Measurements from ENCODE around the gene KLHDC7B.
"Not testable (repeated sequence)": the region's sequence is repeated elsewhere in the genome, so short reads cannot be mapped to it uniquely, and the experiment has no call there.

The KLHDC7B gene

DNA sequence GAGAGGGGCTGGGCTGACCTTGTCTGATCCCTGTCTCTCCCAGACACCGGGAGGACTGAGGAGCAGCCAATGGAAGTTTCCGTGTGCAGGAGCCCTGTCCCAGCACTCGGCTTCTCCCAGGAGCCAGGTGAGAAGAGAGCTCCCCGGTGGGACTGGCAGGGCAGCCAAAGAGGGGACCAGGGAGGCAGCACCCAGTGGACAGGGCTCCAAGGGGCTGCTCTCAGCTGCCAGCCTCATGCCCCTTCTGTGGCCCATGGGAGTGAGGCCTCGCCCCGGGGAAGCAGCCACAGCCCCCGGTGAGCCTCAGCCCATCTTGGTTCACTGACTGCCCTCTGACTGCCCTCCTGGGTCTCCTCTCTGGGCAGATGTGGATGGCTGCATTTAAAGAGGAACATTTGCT is 27.1 kb upstream of the KLHDC7B start:
- no peak for DNase-seq

DNA sequence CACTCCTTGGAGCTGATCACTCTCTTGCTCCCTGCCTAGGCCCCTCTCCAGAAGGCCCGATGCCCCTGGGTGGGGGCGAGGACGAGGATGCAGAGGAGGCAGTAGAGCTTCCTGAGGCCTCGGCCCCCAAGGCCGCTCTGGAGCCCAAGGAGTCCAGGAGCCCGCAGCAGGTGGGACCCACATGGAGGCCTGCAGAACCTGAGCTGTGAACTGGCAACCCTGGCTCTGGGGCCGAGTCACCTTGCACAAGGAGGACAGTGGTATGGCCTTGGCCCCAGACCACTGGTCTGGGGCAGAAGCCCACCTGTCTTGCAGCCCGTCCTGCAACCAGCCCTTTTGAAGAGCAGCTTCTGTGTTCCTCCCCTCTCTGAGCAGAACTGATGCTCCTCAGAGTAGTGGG is 26.5 kb upstream of the KLHDC7B start:
- DNase-seq: no peak

DNA sequence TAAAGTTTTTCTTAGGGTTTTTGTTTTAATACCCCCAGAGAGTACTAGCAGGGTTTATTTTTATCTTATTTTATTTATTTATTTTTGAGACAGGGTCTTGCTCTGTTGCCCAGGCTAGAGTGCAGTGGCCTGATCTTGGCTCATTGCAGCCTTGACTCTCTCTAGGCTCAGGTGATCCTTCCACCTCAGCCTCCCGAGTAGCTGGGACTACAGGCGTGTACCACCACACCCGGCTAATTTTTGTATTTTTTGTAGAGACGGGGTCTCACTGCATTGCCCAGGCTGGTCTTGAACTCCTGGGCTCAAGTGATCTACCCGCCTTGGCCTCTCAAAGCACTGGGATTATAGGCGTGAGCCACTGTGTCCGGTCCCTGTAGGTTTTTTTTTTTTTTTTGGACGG is 25.5 kb upstream of the KLHDC7B start:
- DNase-seq: not testable (repeated sequence)

DNA sequence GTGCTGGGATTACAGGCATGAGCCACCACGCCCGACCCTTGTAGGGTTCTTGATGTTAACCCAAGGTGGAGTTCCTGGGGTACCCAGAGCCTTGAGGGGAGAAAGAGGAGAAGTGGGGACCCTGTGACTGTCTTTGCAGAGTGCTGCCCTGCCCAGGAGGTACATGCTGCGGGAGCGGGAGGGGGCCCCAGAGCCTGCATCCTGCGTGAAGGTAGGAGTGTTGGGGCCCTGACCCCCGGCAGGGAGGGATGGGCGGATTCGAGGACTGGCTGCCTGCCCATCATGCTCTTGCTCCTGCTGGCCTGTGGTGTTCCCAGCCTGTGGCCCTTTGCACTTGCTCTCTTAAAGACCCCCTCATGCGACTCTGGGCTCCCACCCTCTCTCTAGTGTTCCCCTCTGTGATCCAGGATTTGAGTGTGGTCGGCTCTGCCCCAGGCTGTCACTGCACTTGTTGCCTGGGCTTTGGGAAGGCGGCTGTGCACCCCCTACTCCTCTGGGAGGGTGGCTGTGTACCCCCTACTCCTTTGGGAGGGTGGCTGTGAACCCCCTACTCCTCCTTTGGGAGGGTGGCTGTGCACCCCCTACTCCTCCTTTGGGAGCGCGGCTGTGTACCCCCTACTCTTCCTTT is 24.8 kb upstream of the KLHDC7B start:
- DNase-seq: no peak

DNA sequence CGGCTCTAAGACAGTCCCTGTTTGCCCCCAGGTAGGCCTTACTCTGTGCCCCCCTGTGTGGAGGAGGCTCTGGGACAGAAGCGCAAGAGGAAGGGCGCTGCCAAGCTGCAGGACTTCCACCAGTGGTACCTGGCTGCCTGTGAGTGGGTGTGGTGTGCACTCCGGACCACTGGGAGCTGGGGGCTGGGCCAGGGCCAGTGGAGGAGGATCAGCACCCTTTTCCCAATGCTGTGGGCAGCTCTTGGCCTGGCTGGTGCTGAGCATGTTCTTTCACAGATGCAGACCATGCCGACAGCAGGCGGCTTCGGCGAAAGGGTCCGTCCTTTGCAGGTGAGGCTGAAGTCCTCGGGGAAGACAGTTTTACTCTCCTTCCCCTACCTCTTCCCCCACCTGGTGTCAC is 24.0 kb upstream of the KLHDC7B start:
- no peak for DNase-seq

DNA sequence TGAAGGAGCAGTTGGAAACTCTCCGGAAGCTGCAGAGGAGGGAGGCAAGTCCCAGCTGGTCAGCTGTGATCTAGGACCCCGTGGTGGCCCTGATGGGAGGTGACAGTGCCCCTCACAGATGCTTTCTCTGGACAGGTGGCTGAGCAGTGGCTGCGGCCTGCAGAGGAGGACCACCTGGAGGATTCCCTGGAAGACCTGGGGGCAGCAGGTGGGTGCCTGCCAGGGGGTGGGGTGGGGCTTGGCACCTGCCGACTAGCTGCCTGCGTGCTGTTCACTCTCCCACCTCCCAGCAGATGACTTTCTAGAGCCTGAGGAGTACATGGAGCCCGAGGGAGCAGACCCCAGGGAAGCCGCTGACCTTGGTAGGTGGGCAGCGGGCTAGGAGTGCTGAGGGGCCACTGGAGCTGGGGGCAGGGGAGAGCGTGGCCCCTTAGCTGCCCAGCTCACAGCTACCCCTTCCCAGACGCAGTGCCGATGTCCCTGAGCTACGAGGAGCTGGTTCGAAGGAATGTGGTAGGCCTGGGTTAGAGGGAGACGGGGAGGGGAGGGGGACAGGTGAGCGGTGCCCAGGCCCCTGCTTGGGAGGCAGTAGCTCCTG is 23.4 kb upstream of the KLHDC7B start:
- no peak for DNase-seq

DNA sequence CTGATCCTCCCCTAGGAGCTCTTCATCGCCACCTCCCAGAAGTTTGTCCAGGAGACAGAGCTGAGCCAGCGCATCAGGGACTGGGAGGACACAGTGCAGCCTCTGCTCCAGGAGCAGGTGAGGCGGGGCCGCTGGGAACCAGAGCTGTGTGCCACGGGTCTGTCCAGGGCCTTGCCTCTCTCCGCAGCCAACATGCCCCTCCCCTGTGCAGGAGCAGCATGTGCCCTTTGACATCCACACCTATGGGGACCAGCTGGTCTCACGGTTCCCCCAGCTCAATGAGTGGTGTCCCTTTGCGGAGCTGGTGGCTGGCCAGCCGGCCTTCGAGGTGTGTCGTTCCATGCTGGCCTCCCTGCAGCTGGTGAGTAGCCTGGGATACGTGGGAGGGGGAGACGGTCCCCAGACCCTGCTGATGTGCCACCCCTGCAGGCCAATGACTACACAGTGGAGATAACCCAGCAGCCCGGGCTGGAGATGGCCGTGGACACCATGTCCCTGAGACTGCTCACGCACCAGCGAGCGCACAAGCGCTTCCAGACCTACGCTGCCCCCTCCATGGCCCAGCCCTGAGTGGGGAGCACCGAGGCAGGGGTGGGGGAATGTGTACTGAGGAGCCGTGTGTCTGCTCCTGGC is 22.8 kb upstream of the KLHDC7B start:
- no peak for DNase-seq

DNA sequence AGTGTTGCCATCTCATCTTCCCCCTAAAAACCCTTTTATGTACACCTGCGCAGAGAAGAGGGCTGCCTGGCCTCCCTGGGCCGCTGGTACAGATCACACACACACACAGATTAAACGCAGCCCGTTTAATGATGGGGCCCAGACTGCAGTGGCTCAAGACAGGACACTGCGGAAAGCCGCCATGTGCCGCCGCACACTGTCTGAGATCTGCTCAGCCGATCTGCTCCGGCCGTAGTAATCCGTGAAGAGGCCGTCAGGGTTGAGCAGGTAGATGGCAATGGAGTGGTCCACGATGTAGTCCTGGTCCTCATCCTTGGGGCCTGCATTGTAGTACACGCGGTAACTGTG is 22.3 kb upstream of the KLHDC7B start:
- DNase-seq: no peak

DNA sequence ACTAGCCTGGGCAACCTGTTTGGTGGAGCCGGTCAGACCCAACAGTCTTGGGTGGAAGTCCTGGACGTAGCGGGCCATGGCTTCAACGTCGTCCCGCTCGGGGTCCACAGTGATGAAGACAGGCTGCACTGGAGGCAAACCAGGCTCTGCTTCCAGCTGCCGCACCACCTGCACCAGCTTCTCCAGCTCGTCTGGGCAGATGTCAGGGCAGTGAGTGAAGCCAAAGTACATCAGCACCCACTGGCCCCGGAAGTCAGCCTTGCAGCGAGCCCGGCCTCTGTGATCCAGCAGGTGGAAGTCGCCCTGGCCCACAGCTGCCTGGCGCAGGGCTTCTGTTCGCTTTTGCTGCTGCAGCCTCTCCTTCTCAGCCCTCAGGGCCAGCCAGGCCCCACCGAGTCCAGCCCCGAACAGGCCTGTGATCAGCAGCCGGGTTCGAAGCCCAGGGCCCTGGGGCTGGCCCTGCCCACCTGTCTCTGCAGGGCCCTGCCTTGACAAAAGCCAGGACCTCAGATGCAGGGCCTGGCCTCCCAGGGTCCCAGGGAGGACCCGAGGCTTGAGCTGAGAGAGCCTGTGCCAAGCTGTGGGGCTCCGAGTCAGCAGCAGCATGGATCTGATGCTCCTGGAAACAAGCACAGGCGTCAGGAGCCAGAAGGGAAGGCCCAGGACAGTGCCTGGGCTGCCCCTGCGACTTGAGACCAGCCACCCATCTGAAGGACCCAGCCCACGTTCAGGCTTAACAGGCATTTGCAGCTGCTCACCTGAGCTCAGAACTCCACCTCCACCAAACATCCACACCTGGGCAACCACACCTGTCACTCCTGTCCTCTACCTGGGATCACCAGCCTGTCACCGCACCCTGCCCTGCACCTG is 21.7 kb upstream of the KLHDC7B start:
- DNase-seq: no peak

DNA sequence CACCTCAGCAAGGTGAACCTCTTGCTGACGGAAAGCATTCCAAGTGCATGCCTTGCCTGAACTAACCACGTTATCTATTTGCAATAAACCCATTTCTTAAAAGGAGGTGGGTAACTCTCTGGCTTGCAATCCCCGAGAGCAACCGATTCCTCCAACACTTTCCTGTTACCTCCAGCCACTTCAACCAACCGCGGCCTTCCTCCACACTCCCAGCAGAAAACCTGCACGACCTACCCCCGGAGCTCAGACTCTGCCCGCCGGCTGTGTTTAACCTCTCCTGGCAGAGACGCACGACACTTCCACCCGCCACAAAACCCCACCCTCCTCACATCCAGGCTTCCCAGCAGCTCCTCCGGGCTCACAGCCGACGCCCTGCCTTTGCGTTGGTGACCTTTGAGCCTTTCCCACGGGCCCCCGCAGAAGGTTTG is 21.0 kb upstream of the KLHDC7B start:
- no peak for DNase-seq

DNA sequence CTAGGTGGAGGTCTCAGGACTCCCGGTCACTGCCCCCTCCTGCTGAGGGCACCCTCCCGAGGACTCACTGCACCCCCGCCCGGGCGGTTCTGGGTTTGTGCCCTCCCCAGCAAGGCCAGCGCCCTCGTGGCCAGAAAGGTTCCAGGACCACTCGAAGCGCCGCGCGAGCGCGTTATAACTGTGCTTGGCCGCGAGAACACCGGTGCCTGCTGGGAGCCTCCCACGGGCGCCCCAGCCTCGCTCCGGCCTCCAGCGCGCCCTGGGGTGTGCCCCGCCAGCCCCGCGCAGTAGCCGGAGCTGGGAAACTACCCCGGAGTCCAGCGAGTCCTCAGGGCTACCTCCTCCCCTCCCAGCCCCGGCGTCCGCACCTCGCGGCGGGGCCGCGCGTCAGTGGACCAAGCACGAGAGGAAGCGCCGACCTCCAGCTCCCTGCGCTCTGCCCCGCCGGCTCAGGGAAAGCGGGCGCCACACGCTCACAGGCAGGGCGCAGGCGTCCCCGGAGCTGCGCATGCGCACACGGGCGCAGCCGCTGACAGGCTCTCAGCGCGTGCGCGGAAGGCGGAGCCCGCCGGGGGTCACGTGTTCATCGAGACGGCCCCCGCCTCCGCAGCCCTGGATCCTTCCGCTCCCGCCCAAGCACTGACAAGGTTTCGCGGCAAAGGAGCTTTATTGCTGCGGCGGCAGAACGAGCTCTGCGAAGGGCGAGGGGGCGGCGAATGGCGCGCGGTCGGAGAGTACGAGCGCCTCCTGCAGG is 20.4 kb upstream of the KLHDC7B start, which contains the start of gene SCO2:
Gene SCO2, minus strand, starts transcription at position 495 of the 754 bp plus-strand sequence. CDS start 1,187 bp downstream, outside the sequence.
- peak; percentile 92 for DNase-seq

DNA sequence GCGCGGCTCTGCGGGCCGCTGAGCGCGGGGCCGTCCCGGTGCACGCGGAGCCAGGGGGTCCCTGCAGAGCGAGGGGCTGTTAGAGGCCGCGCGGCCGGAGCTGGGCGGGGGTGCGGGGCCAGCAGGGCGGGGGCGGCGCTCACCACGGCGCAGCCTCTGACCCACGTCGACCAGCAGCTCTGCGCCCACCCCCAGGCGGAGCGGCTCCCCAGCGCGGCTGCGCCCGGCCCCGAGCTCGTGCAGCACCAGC is 19.9 kb upstream of the KLHDC7B start:
- no peak for DNase-seq

DNA sequence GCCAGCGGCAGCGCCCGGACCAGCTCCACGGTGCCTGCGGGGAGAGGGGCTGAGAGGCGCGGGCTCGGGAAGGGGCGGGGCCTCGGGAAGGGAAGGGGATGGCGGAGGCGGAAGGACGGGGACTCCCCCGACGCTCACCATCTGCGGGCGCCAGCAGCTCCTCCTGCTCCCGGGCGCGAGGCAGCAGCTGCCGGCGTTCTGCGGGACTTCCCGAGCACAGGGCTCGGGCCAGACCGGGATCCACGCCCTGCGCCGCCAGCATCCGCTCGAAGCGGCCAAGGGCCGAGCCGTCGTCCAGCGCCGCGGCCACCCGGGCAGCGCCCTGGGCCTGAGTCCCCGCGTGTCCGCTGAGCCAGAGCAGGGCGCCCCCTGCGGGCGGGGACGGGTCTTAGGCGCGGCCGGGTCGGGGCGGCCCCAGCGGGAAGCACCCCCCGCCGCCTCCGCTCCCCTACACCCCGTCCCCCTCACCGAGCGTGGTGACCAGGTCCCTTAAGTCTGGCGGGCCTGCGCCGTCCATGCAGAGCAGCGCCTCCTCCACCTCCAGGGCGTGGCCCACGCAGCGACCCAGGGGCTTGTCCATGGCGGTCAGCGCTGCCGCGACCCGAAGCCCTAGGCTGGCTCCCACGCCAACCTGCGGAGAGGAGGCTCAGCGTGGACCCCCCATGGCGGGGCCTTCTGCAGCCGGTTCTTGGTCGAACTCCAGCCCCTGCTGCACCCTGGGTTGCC is 19.4 kb upstream of the KLHDC7B start:
- peak; percentile 55 for DNase-seq

DNA sequence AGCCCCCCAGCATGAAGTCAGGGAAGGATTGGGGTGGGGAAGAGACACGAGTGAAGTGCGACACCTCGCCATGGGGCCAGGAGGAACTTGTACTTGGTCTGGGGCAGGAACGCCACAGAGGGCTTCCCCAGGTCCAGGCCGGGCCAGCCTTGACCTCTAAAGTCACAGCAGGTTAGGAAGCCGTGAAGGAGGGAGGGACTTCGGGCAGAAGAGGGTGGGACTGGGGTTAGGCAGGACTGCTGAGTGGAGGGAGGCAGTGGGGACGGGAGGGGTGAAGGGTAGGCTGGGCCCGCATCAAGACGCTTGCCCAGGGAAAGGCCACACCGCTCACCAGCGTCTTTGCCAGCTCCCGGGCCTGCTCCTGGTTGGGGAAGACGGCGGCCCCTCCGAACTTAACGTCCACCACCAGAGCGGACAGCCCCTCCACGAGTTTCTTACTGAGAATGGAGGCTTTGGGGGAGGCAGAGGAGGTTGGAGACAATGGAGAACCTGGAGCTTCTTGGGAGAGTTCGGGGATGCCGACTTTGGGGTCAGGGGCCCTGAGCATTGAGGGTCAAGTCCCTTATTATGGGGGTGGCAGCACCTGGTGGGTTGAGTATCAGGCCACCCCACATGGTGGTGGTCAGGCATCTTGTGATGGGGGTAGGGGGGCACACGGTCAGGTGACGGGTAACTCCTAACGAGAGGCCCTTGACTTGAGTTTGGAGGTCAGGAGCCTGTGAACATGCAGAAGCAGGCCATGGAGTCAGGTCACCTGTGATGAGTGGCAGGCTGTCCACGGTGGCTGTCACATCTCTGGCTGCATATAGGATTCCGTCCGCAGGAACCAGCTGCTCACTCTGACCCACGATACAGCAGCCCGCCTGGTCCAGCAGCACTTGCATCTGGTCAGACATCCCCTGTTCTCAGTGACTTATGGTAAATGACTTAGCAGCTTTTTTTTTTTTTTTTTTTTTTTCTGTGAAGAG is 18.6 kb upstream of the KLHDC7B start:
- DNase-seq: no peak

DNA sequence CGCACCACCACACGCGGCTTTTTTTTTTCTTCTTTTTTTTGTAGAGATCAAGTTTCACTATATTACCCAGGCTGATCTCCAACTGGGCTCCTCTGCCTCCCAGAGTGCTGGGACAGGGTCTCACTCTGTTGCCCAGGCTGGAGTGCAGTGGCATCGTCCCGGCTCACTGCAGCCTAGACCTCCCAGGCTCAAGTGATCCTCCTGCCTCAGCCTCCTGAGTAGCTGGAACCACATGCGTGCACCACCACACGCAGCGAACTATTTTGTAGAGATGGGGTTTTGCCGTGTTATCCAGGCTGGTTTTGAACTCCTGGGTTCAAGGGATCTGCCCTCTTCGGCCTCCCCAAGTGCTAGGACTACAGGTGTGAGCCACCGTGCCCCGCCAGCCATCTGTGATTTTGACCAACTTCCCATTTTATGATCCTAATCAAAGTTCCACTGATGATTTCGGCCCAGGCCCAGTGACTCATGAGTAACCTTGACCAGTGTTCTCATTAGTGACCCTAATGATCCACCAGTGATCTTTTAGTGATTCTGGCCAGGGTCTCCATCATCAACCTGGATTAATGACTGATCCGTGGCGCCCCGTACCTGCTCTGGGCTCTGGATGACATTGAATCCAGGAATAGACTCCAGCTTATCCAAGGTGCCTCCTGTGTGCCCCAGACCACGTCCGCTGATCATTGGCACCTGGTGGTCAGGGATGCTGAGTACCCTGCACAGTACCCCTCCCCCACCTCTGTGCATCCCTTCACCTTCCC is 17.6 kb upstream of the KLHDC7B start:
- DNase-seq: no peak

DNA sequence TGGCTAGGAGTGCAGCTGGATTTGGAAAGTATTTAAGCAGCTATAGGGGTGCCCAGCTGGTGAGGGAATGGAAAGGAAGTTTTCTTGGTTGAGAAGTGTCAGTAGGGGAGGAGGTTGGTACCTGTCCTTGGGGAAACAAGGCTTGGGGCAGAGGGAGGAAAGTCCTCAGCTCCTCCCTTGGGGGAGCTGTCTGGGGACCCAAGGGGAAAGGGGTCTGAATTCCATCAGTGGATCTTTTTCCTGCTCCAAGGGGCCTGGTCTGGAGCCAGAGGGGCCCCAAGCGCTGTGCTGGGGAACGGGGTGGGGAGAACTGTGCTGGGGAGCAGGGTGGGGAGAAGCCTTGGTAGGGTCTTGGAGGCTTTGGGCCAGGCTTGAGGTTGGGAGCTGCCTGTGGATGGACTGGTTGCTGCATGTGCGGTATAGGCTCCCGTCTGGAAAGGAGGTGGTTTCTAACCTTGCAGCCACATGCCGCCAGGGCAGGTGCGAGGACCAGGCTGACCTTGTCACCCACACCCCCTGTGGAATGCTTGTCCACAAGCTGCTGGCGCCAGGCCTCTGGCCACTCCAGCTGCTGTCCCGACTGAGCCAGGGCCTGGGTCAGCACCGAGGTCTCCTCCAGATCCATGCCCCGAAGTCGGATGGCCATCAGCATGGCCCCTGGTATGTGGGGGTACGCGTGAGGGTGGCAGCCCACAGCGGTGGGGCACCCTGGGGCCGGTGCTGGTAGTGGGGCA is 16.9 kb upstream of the KLHDC7B start:
- DNase-seq: no peak

DNA sequence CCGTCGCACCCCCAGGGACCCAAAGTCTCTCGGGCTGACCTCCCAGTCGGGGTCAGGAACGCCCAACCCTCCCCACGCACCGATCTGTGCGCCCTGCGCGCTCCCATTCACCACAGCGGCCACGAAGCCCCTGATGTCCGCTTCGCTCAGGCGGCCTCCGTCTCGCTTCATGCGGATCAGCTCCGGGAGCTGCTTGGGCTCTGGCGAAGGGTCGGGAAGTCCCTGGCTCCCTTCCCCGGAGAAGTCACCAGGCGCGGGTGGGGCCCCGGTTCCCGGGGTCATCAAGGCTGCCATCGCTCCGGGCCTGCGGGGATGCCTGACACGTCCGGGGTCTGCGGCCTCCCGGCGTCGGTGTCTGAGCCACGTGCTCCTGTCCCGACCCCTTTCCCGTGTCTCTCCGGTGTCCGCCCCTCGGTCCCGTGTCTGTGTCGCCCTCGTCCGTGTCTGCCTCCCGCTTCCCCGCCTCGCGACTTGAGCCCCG is 16.2 kb upstream of the KLHDC7B start:
- DNase-seq: no peak

DNA sequence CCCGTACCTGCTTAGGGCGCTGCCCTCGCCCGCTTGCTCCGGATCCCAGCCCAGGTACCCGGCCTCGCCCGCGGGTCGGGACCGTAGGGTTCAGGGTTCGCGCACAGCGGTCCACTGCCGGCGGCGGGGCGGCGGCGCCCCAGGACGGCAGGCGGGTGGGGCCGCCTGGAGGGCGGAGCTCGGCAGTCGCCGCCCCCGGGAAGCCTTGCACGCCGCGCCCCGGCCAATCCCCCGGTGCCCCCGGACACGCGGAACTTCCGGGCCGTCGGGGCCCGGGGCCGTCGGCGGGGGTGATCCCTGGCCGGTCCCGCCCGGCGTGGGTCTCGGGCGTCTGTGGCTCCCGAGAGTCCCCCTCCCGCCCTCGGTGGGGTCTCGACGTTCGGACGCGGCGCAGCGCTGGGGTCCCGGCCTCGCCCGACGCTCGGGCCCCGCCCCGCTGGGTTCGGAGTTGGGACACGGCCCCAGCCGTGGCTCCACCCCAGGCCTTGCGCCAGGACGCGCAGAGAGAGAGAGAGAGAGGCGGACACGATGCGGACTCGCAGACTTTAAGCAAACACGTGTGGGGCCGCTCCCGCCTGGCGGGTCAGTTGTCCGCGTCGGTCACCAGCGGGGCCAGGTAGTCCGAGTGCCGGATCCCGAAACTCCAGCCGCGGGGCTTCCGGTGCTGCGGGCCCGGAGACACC is 15.7 kb upstream of the KLHDC7B start, which contains the start of gene TYMP:
Gene TYMP, minus strand, starts transcription at position 116 of the 683 bp plus-strand sequence. CDS start 303 bp downstream, outside the sequence.
- no peak for DNase-seq

DNA sequence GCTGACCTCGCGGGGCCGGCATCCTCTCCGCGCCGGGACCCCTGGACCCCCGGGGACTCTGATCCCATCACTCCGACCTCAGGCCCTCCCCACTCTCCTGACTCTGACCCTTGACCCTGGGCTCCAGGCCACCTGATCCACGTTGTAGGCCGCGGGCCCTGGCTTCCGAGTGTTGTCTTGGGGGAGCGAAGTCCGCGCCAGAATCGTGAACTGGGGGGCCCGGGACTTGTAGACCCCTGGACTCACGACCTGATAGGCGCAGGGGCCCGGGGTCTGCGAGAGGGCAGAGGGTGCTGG is 15.2 kb upstream of the KLHDC7B start:
- DNase-seq: no peak
